ENCODE data around the gene PKNOX2.

DNA sequence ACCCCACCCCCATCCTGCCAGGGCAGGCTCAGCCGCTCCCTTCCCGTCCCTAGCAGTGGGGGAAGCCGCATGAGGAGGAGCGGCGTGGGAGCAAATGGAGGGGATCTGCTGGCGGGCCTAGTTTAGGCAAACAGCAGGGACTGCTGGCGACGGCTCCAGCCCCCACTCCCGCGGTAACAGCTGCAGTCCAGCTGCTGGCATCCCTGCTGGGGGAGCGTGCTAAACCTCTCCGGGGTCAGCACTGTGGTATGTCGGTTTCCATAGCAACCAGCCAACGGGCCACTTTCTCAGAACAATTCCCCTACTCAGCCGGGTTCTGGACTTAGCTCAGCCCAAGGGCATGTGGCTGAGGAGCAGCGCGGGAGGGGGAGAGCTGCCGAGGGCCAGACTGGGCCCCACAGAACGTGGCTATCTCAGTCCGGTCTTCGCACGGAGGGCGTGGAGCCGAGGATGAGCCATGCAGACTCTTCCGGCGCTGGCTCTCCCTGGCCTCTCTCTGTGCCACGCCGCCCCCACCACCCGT is 98.8 kb downstream of the PKNOX2 start:
- TF ChIP-seq, protein P1, sequence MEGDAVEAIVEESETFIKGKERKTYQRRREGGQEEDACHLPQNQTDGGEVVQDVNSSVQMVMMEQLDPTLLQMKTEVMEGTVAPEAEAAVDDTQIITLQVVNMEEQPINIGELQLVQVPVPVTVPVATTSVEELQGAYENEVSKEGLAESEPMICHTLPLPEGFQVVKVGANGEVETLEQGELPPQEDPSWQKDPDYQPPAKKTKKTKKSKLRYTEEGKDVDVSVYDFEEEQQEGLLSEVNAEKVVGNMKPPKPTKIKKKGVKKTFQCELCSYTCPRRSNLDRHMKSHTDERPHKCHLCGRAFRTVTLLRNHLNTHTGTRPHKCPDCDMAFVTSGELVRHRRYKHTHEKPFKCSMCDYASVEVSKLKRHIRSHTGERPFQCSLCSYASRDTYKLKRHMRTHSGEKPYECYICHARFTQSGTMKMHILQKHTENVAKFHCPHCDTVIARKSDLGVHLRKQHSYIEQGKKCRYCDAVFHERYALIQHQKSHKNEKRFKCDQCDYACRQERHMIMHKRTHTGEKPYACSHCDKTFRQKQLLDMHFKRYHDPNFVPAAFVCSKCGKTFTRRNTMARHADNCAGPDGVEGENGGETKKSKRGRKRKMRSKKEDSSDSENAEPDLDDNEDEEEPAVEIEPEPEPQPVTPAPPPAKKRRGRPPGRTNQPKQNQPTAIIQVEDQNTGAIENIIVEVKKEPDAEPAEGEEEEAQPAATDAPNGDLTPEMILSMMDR (conservative IDR thresholded peaks at IDR 0.05): no peak
- no peak for TF ChIP-seq ZFX (IDR thresholded peaks at IDR 0.05)

Data from C4-2B (cell line).